GM12801 (cell line): Measurements from ENCODE around the gene POU2F3.

Experiments used
- TF ChIP-seq, protein P1 (sequence below): IDR thresholded peaks from one replicate; pipeline ENCODE4 v1.5.1; 2011; ENCODE audit warnings: control low read depth; ENCODE audit not compliant: insufficient read length; ENCODE audit errors: extremely low read depth

POU2F3 gene

GRCh38 chr11:120197251-120197891 lies 42.6 kb upstream of the POU2F3 start:
- TF ChIP-seq, protein P1, sequence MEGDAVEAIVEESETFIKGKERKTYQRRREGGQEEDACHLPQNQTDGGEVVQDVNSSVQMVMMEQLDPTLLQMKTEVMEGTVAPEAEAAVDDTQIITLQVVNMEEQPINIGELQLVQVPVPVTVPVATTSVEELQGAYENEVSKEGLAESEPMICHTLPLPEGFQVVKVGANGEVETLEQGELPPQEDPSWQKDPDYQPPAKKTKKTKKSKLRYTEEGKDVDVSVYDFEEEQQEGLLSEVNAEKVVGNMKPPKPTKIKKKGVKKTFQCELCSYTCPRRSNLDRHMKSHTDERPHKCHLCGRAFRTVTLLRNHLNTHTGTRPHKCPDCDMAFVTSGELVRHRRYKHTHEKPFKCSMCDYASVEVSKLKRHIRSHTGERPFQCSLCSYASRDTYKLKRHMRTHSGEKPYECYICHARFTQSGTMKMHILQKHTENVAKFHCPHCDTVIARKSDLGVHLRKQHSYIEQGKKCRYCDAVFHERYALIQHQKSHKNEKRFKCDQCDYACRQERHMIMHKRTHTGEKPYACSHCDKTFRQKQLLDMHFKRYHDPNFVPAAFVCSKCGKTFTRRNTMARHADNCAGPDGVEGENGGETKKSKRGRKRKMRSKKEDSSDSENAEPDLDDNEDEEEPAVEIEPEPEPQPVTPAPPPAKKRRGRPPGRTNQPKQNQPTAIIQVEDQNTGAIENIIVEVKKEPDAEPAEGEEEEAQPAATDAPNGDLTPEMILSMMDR = no peak

GRCh38 chr11:120197977-120198376 lies 42.0 kb upstream of the POU2F3 start:
- TF ChIP-seq, protein P1 = no peak

- TF ChIP-seq, protein P1 = no peak
These were observed 41.5 kb upstream of the POU2F3 start for GRCh38 chr11:120198403-120198786.

GRCh38 chr11:120198787-120199469 lies 41.0 kb upstream of the POU2F3 start:
- TF ChIP-seq, protein P1 = no peak

GRCh38 chr11:120199613-120200012 lies 40.3 kb upstream of the POU2F3 start:
- TF ChIP-seq, protein P1 = no peak

- TF ChIP-seq, protein P1 = no peak
These were observed 39.3 kb upstream of the POU2F3 start for GRCh38 chr11:120200677-120201076.

DNA sequence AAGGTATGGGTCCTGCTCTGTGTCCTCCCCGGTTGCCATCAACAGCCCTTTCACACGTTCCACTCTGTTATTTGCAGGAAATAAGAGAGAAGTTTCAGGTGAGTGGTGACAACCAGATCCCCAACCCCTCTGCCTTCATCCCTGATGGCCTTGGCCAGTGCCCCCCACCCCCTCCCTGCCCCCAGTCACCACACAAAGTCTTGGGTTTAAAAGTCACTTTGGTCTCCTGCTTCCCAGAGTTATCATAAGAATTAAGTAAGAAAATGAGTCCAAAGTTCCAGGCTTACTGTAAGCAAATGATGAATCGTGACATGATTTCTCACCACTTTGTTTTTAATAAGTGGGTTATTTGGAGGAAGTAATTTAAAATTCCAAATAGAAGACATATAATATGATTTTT lies 38.3 kb upstream of the POU2F3 start:
- TF ChIP-seq, protein P1 = no peak
